ENCODE results near the gene PTPRZ1.

GRCh38 chr7:121878918-121879464 is 6.0 kb downstream of the PTPRZ1 start:
- TF ChIP-seq, protein P1, sequence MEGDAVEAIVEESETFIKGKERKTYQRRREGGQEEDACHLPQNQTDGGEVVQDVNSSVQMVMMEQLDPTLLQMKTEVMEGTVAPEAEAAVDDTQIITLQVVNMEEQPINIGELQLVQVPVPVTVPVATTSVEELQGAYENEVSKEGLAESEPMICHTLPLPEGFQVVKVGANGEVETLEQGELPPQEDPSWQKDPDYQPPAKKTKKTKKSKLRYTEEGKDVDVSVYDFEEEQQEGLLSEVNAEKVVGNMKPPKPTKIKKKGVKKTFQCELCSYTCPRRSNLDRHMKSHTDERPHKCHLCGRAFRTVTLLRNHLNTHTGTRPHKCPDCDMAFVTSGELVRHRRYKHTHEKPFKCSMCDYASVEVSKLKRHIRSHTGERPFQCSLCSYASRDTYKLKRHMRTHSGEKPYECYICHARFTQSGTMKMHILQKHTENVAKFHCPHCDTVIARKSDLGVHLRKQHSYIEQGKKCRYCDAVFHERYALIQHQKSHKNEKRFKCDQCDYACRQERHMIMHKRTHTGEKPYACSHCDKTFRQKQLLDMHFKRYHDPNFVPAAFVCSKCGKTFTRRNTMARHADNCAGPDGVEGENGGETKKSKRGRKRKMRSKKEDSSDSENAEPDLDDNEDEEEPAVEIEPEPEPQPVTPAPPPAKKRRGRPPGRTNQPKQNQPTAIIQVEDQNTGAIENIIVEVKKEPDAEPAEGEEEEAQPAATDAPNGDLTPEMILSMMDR (IDR thresholded peaks at IDR 0.05), result no peak
- no peak for TF ChIP-seq POLR2A (IDR thresholded peaks at IDR 0.05)

All from prostate gland (tissue), 2 donors.